GM18519 (cell line): ENCODE data around the gene ABCA7.

ENCODE experiments used
- ATAC-seq: cut with Tn5 transposase; IDR thresholded peaks from one replicate; pipeline ENCODE4 v1.9.1; 2021; ENCODE audit warnings: mild to moderate bottlenecking, moderate library complexity; ENCODE audit not compliant: unreplicated experiment, low FRiP score

The ABCA7 gene

GRCh38 chr19:1068009-1069001 lies 28.4 kb downstream of the ABCA7 start:
- no peak for ATAC-seq

GRCh38 chr19:1069009-1069779 lies 29.3 kb downstream of the ABCA7 start:
- no peak for ATAC-seq

GRCh38 chr19:1070576-1070930 lies 30.6 kb downstream of the ABCA7 start:
- ATAC-seq, result no peak

GRCh38 chr19:1070931-1071791 lies 31.3 kb downstream of the ABCA7 start:
- no peak for ATAC-seq

GRCh38 chr19:1072371-1073015 lies 32.6 kb downstream of the ABCA7 start:
- no peak for ATAC-seq

- ATAC-seq, result no peak
Observed at GRCh38 chr19:1073063-1073955, 33.4 kb downstream of the ABCA7 start.

- ATAC-seq, result no peak
Observed at GRCh38 chr19:1073956-1074517, 34.1 kb downstream of the ABCA7 start.

GRCh38 chr19:1074544-1075283 lies 34.8 kb downstream of the ABCA7 start:
- peak; percentile 34 for ATAC-seq

GRCh38 chr19:1076046-1076386 lies 36.1 kb downstream of the ABCA7 start:
- ATAC-seq, result no peak

- peak; percentile 46 for ATAC-seq
Observed at GRCh38 chr19:1076951-1077350, 37.0 kb downstream of the ABCA7 start.

- no peak for ATAC-seq
Observed at GRCh38 chr19:1079566-1080111, 39.7 kb downstream of the ABCA7 start.

GRCh38 chr19:1080360-1081161 lies 40.7 kb downstream of the ABCA7 start:
- ATAC-seq, result no peak

GRCh38 chr19:1081301-1082164 lies 41.6 kb downstream of the ABCA7 start:
- no peak for ATAC-seq

- ATAC-seq, result no peak
Observed at GRCh38 chr19:1082165-1082927, 42.4 kb downstream of the ABCA7 start.
